BLaER1 (cell line): ENCODE data around the gene PPT1.
"Not testable (repeated sequence)": the region's sequence is repeated elsewhere in the genome, so short reads cannot be mapped to it uniquely, and the experiment has no call there.

ENCODE experiments used
- H3K27ac ChIP-seq: shearing (Covaris generic); formaldehyde crosslinking; 2 replicates; pipeline ENCODE4 v1.8.1; 2022
- H3K27me3 ChIP-seq: shearing (Covaris generic); formaldehyde crosslinking; 2 replicates; pipeline ENCODE4 v1.8.1; 2022
- H3K36me3 ChIP-seq: shearing (Covaris generic); formaldehyde crosslinking; 2 replicates; pipeline ENCODE4 v1.8.1; 2022
- H3K4me1 ChIP-seq: shearing (Covaris generic); formaldehyde crosslinking; 2 replicates; pipeline ENCODE4 v1.8.1; 2022
- H3K4me2 ChIP-seq: shearing (Covaris generic); formaldehyde crosslinking; 2 replicates; pipeline ENCODE4 v1.8.1; 2022
- H3K4me3 ChIP-seq: shearing (Covaris generic); formaldehyde crosslinking; 2 replicates; pipeline ENCODE4 v1.8.1; 2022
- H3K9ac ChIP-seq: shearing (Covaris generic); formaldehyde crosslinking; 2 replicates; pipeline ENCODE4 v1.8.1; 2022
- H3K9me3 ChIP-seq: shearing (Covaris generic); formaldehyde crosslinking; 2 replicates; pipeline ENCODE4 v1.8.1; 2022
- H4K20me1 ChIP-seq: shearing (Covaris generic); formaldehyde crosslinking; 2 replicates; pipeline ENCODE4 v1.8.1; 2022
- Cebpa-rat ChIP-seq: shearing (Covaris generic); IDR thresholded peaks from 2 replicates; pipeline ENCODE4 v1.8.1; 2022

Gene PPT1

GRCh38 chr1:40045182-40045581 lies 51.9 kb downstream of the PPT1 start:
- Histone ChIP-seq H3K27ac (no peak overlapping the region), H3K9ac (no peak overlapping the region), H3K36me3 (peaks cover 64% of the 10 kb centered on the region), H4K20me1 (peaks cover 94% of the 10 kb centered on the region), H3K9me3 (no peaks in the 10 kb centered on the region), H3K4me2 (no peak overlapping the region), H3K4me1 (peaks cover 39% of the 10 kb centered on the region), H3K27me3 (no peaks in the 10 kb centered on the region), H3K4me3 (no peak overlapping the region)
- no peak for TF ChIP-seq Cebpa-rat

DNA sequence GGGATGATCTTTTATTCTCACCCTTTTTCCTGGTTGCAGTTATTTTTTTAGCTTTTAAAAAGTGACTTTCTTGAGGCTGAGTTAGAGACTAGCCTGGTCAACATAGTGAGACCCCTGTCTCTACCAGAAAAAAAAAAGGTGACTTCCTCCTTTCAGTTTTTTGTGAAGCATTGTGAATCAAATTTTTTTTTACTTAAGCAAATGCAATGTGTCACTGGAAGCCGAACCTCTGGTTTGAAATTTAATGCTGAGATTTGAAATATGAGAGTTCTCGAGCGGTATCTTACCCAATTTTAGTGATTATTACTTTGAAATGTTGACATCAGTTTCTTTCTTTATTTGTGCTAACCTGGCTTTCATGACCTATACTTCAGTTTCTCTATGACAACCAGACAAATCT lies 52.9 kb downstream of the PPT1 start:
- TF ChIP-seq Cebpa-rat: no peak
- Histone ChIP-seq H4K20me1 (peaks cover 84% of the 10 kb centered on the region), H3K4me2 (peak overlapping the region; percentile 89), H3K9me3 (no peaks in the 10 kb centered on the region), H3K4me1 (peaks cover 37% of the 10 kb centered on the region), H3K27ac (no peak overlapping the region), H3K36me3 (peaks cover 53% of the 10 kb centered on the region), H3K4me3 (no peak overlapping the region), H3K27me3 (no peaks in the 10 kb centered on the region), H3K9ac (no peak overlapping the region)

DNA sequence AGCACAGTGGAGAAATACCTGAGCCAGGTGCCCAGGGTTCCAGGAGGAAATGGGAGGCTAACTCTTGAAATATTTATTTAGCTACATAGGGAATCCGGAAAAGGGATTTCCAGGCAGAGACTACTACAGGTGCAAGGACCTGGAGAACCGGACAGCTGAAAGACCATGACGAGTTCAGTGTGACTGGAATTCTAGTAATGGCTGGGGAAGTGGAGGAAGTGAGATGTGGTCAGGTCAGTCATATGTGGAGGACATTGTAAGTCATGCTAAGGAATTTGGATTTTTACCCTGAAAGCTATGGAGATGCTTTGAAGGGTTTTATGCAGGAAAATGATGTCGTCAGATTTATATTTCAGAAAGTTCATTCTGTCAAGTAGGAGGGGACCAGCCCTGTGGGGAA lies 54.7 kb downstream of the PPT1 start:
- H4K20me1 ChIP-seq: peaks cover 67% of the 10 kb centered on the region
- H3K27me3 ChIP-seq: no peaks in the 10 kb centered on the region
- H3K9me3 ChIP-seq: no peaks in the 10 kb centered on the region
- H3K27ac ChIP-seq: no peak overlapping the region
- no peak overlapping the region; the same call in 1 of the 2 replicates for H3K9ac ChIP-seq
- no peak overlapping the region; the same call in 1 of the 2 replicates for H3K4me3 ChIP-seq
- H3K36me3 ChIP-seq: peaks cover 42% of the 10 kb centered on the region
- H3K4me2 ChIP-seq: peak overlapping the region; percentile 89
- no peak for TF ChIP-seq Cebpa-rat
- peaks cover 51% of the 10 kb centered on the region for H3K4me1 ChIP-seq

DNA sequence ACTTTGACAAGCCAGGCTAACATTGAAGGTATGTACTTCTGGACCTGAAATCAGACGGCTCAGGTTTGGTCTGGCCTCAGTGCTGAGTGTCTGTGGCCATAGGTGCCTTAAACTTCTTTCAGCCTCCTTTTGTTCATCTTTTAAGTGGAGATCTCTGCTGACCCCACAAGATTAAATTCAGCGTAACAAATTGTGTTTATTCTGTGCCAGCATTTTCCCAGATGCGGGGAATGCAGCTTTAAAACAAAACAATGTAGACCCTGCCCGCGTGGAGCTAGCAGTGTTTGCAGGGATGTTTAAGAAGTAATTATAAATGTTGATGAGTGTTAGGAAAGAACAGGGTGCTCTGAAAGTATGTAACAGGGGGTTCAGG lies 55.6 kb downstream of the PPT1 start:
- peak overlapping the region; percentile 93 for H3K27ac ChIP-seq
- peaks cover 58% of the 10 kb centered on the region for H4K20me1 ChIP-seq
- peaks cover 58% of the 10 kb centered on the region for H3K4me1 ChIP-seq
- peak overlapping the region; percentile 89 for H3K4me2 ChIP-seq
- H3K4me3 ChIP-seq: peak overlapping the region; percentile 99
- H3K27me3 ChIP-seq: no peaks in the 10 kb centered on the region
- peak overlapping the region; percentile 93 for H3K9ac ChIP-seq
- no peaks in the 10 kb centered on the region for H3K9me3 ChIP-seq
- no peak for TF ChIP-seq Cebpa-rat
- peaks cover 37% of the 10 kb centered on the region for H3K36me3 ChIP-seq

DNA sequence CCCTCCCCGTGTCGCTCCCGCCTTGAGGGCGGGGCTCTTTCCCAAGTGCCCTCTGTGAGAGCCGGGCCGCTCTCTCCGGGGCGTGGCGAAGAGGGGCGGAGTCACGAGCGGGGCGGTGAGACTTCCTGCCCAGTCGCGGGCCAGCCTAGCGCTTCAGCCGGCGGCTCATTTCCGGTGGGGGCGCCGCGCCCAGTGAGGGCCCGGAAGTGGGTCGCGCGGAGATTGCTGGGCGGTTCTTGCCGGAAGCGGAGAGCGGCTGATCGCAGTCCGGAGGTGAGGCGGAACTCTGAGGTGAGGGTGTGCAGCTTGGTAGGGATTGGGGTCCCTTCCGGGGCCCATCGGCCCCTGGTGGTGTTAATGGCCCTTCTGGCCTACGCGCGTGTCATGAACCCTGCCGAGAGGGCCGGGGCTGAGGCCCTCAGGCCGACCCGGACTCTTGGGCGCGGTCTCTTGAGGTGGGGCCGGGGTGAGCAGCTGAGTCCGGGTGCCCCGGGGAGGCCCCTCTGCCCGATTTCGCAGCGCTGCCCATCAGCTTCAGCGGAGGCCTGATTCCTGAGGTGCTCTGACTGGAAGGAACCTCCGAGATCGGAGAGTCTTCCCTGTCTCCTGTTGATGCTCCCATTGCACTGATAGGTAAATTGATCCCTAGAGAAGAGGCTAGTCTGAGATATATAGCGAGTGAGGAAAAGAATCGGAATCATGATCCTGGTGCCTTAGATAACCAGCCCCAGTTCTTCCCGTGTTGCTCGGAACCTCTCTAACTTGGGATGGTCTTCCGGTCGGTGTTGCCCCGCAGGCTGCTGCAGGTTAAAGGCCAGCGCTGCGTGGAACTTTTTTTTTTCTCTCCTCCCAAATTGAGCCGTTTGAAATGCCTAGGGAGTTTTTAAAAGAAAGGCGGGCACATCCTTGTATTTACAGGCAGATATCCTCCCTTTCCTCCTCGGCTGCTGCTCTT lies 56.3 kb downstream of the PPT1 start, which contains the start of gene CAP1:
TSS of gene CAP1 (plus strand) at position 219 of the 955 bp plus-strand sequence. CDS start 18,618 bp downstream, outside the sequence.
- H3K4me2 ChIP-seq: peak within 1 kb of the TSS; percentile 94
- no peak for TF ChIP-seq Cebpa-rat
- peaks cover 63% of the 10 kb centered on the region for H3K4me1 ChIP-seq
- H3K9ac ChIP-seq: peak within 1 kb of the TSS; percentile 93
- peak within 1 kb of the TSS; percentile 99 for H3K4me3 ChIP-seq
- peaks cover 51% of the 10 kb centered on the region for H4K20me1 ChIP-seq
- peak within 1 kb of the TSS; percentile 93 for H3K27ac ChIP-seq
- H3K27me3 ChIP-seq: no peaks in the 10 kb centered on the region
- H3K36me3 ChIP-seq: peaks cover 31% of the 10 kb centered on the region
- no peaks in the 10 kb centered on the region for H3K9me3 ChIP-seq

DNA sequence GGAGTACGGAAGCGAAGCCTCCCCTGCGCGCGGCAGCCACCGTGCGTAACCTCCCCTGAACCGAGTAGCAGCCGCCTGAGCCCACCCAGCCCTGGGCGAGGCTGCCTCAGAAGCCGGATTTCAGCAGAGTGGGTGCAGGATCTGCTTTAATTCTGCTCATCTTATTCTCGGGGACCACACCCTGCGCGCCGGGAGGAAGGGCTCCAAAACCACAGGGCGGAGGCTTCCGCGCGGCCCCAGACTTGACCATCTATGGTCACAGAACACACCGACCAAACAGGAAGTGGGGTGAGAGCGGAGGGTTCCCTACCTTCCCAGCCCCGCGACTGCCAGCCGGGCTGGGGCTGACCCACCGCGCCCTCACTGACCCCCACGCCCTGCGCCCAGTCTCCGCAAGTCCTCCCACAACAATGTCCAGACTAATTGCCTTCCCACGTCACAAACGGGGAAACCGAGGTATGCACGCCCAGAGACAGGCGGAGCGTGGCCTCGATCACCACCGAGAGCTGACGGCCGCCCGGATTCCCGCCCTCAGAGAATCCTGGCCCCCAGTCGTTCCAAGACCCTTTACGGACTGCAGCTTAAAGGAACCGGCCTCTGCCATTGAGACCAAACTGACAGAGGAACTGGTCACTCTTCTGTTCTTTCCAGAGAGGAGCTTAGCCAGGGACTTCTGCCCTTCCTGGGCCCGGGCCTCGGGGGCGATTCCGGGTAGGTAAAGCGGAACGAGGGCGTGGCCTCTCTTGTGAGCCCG lies 57.1 kb downstream of the PPT1 start:
- Histone ChIP-seq H3K9ac (peak overlapping the region; percentile 93), H3K4me3 (peak overlapping the region; percentile 99), H3K9me3 (no peaks in the 10 kb centered on the region), H3K36me3 (peaks cover 22% of the 10 kb centered on the region), H3K27ac (peak overlapping the region; percentile 93), H3K4me1 (peaks cover 71% of the 10 kb centered on the region), H3K27me3 (no peaks in the 10 kb centered on the region), H4K20me1 (peaks cover 42% of the 10 kb centered on the region), H3K4me2 (peak overlapping the region; percentile 94)
- TF ChIP-seq Cebpa-rat: no peak

DNA sequence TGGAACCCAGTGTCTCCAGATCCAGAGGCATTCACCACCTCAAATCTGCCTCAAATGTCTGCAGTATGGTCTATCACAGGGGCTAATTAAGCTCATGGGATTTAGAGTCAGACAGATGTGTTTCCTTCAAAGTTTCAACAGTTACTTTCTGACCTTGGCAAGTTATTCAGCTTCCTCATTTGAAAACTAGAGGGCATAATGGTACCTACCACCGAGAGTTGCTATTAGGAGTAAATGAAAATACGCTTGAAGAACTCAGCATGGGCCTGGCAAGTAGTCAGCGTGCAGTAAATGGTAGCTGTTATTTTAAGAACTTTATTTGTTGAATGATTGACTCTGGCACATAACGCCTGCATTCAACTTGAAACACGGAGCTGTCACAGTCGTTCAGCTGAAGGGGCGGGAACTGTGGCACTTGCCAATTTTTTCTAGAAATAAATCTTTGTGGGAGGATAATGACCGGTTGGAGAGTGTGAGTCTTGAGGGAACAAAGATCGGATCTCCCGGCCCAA lies 57.8 kb downstream of the PPT1 start:
- Histone ChIP-seq H3K27ac (peak overlapping the region; percentile 93), H3K36me3 (peaks cover 19% of the 10 kb centered on the region), H3K4me1 (peaks cover 78% of the 10 kb centered on the region)

DNA sequence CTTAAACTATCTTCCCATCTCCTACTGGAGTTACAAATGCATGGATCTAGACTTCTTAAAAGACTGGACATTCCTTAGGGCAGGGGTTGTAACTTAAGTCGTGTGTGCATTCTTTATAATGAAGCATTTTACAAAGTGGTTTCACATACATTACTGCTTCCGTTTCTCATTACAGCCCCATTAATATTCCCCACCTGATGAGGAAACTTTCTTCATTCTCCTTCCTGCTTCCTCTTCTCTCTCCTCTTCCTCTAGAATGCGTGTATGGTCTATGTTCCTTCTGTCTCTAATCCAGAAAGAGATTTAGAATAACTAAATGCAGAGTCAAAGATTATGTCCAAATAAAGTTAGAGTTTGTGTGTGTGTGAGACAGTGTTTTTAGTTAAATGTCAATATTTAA lies 58.4 kb downstream of the PPT1 start:
- peaks cover 19% of the 10 kb centered on the region for H3K36me3 ChIP-seq
- H3K9me3 ChIP-seq: no peaks in the 10 kb centered on the region
- TF ChIP-seq Cebpa-rat: no peak
- H3K4me2 ChIP-seq: peak overlapping the region; percentile 94
- peaks cover 30% of the 10 kb centered on the region for H4K20me1 ChIP-seq
- H3K27ac ChIP-seq: peak overlapping the region; percentile 93
- peak overlapping the region; percentile 99; the same call in 1 of the 2 replicates for H3K4me3 ChIP-seq
- H3K9ac ChIP-seq: peak overlapping the region; percentile 93
- H3K4me1 ChIP-seq: peaks cover 79% of the 10 kb centered on the region
- no peaks in the 10 kb centered on the region for H3K27me3 ChIP-seq

More for the DNA sequence above, 57.8 kb downstream of the PPT1 start:
- H3K4me2 ChIP-seq: peak overlapping the region; percentile 94
- peaks cover 36% of the 10 kb centered on the region for H4K20me1 ChIP-seq
- peak overlapping the region; percentile 99 for H3K4me3 ChIP-seq
- H3K9me3 ChIP-seq: no peaks in the 10 kb centered on the region
- H3K27me3 ChIP-seq: no peaks in the 10 kb centered on the region
- peak overlapping the region; percentile 93 for H3K9ac ChIP-seq
- no peak for TF ChIP-seq Cebpa-rat

- H3K4me2 ChIP-seq, H3K4me3 ChIP-seq, H3K27ac ChIP-seq, H3K9ac ChIP-seq, H3K36me3 ChIP-seq, H3K9me3 ChIP-seq, H3K27me3 ChIP-seq: not testable (repeated sequence)
- peaks cover 65% of the 10 kb centered on the region for H3K4me1 ChIP-seq
- peaks cover 16% of the 10 kb centered on the region for H4K20me1 ChIP-seq
These were observed 59.8 kb downstream of the PPT1 start for GRCh38 chr1:40037254-40037653.

GRCh38 chr1:40036574-40036973 lies 60.5 kb downstream of the PPT1 start:
- no peaks in the 10 kb centered on the region for H3K9me3 ChIP-seq
- H3K27me3 ChIP-seq: no peaks in the 10 kb centered on the region
- H3K27ac ChIP-seq: no peak overlapping the region
- peak overlapping the region; percentile 16; the same call in 1 of the 2 replicates for H3K4me2 ChIP-seq
- no peaks in the 10 kb centered on the region for H3K36me3 ChIP-seq
- peaks cover 9% of the 10 kb centered on the region for H4K20me1 ChIP-seq
- TF ChIP-seq Cebpa-rat: no peak
- no peak overlapping the region for H3K4me3 ChIP-seq
- H3K4me1 ChIP-seq: peaks cover 59% of the 10 kb centered on the region
- H3K9ac ChIP-seq: no peak overlapping the region
